Coronary artery (tissue), 2 donors: ENCODE measurements around the gene ZNF775.

Experiments
- DNase-seq: peaks from one replicate; pipeline ENCODE4 v3.0.0-alpha.2; 2017; ENCODE audit warnings: low spot score
- H3K27ac ChIP-seq, 2 donors: fragments of 200-600 bp; sonication (generic); one replicate each; pipeline ENCODE4 v1.5.1; 2016 to 2019
- H3K4me3 ChIP-seq: fragments of 200-600 bp; sonication (generic); 2 replicates; pipeline ENCODE4 v1.5.1; 2016; ENCODE audit warnings: mild to moderate bottlenecking, moderate library complexity
- CTCF ChIP-seq: fragments of 200-600 bp; sonication (generic); IDR thresholded peaks from one replicate; pipeline ENCODE4 v1.5.1; 2019; ENCODE audit warnings: antibody characterized with exemption

The ZNF775 gene

DNA sequence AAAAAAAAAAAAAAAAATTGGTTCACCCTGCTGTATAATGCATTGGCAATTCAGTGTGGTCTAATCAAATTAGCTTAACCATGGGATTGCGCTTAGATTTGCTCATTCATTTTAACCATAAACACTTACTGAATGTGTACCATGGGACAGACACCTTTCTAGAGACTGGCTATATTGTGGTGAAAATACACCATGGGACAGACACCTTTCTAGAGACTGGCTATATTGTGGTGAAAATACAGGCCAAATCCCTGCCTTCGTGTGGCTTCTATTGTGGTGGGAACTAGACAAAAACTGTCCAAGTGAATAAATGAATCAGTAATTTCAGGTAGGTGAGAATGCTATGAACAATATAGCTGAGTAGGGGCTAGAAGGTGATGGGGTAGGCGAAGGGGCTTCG lies 20.7 kb upstream of the ZNF775 start:
- TF ChIP-seq CTCF = no peak
- Histone ChIP-seq H3K27ac (no peak overlapping the region), H3K4me3 (no peak overlapping the region)
- DNase-seq = no peak

DNA sequence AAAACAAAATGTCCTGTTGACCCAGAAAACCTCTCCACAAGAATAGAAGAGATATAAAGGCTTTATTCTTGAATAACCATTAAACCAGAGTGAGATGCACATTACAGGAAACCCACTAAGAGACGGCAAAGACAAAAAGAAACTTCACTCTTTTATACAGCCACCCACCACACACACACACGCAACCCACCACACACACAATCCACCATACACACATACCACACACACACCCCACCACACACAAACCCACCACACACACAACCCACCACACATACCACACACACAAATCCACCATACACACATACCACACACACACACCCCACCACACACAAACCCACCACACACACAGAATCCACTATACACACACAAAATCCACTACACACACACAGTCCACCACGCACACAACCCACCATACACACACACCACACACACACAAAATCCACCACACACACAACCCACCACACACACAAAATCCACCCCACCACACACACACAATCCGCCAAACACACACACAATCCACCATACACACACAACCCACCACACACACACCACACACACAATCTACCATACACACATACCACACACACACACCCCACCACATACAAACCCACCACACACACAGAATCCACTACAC lies 20.0 kb upstream of the ZNF775 start:
- no peak for DNase-seq
- TF ChIP-seq CTCF = no peak
- Histone ChIP-seq H3K4me3 (no peak overlapping the region), H3K27ac (no peak overlapping the region)

DNA sequence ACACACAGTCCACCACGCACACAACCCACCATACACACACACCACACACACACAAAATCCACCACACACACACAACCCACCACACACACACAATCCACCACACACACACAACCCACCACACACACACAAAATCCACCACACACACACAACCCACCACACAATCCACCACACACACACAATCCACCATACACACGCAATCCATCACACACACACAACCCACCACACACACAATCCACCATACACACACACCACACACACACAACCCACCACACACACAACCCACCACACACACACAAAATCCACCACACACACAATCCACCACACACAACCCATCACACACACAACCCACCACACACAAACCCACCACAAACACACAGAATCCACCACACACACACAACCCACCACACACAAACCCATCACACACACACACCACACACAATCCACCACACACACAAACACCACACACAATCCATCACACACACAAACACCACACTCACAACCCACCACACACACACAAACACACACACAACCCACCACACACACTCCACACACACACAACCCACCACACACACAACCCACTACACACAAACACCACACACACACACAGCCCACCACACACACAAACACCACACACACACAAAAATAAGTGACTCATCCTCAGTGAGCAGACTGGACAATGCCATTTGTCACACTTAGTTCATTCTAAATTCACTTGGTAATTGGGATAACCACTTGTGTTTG lies 19.3 kb upstream of the ZNF775 start:
- TF ChIP-seq CTCF = no peak
- Histone ChIP-seq H3K4me3 (no peak overlapping the region), H3K27ac (no peak overlapping the region)
- DNase-seq = no peak

DNA sequence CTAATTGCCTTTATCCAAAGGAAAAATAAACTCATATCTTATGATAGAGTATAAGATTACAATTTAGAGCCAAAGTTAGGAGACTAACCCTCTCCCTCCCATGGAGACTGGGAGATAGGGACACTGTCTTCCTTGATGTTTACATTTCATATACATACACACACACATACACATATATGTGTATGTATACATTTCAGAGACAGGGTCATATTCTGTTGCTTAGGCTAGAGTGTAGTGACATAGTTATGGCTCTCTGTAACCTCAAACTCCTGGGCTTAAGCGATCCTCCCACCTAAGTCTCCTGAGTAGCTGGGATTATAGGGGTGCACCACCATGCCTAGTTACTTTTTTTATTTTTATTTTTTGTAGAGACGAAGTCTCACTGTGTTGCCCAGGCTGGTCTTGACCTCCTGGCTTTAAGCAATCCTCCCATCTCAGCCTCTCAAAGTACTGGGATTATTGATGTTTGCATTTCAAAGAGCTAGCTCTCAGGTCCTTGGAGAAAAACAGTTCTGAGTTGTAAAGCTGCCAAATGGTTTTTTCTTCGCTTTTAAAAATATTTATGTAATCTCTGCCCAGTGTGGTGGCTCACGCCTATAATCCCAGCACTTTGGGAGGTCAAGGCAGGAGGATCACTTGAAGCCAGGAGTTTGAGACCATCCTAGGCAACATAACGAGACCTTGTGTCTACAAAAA lies 18.6 kb upstream of the ZNF775 start:
- TF ChIP-seq CTCF = no peak
- H3K27ac ChIP-seq = no peak overlapping the region
- no peak overlapping the region for H3K4me3 ChIP-seq
- no peak for DNase-seq

- DNase-seq = no peak
- no peak for TF ChIP-seq CTCF
- H3K27ac ChIP-seq = no peak overlapping the region
- no peak overlapping the region for H3K4me3 ChIP-seq
Measured at GRCh38 chr7:150361402-150361801, 17.7 kb upstream of the ZNF775 start.

- Histone ChIP-seq H3K4me3 (no peak overlapping the region), H3K27ac (no peak overlapping the region)
- no peak for TF ChIP-seq CTCF
- DNase-seq = no peak
Measured at GRCh38 chr7:150361807-150362621, 17.1 kb upstream of the ZNF775 start.
